Activated naive CD8-positive, alpha-beta T cell treated with anti-CD3 and anti-CD28 coated beads for 36 hours (primary cell): Measurements from ENCODE around the gene CTRB1. TPM values are rescaled to one million over a fixed set of nuclear protein-coding genes. Genes with fewer than 3 reads are reported as not detected.
"Not testable (repeated sequence)": the region's sequence is repeated elsewhere in the genome, so short reads cannot be mapped to it uniquely, and the experiment has no call there.

ENCODE experiments used
- DNase-seq: peaks from one replicate; pipeline ENCODE4 v3.0.0; 2021
- H3K27ac Mint-ChIP-seq: one replicate; pipeline ENCODE4 v1.8.0; 2022; ENCODE audit warnings: mild to moderate bottlenecking, moderate library complexity, mixed read lengths
- H3K27me3 Mint-ChIP-seq: one replicate; pipeline ENCODE4 v1.8.0; 2022; ENCODE audit warnings: mild to moderate bottlenecking, mixed read lengths
- H3K36me3 Mint-ChIP-seq: one replicate; pipeline ENCODE4 v1.8.0; 2021; ENCODE audit warnings: mild to moderate bottlenecking, mixed read lengths
- H3K4me1 Mint-ChIP-seq: one replicate; pipeline ENCODE4 v1.8.0; 2021; ENCODE audit warnings: mixed read lengths
- H3K4me3 Mint-ChIP-seq: one replicate; pipeline ENCODE4 v1.8.0; 2022; ENCODE audit warnings: mild to moderate bottlenecking, moderate library complexity, mixed read lengths
- H3K9me3 Mint-ChIP-seq: one replicate; pipeline ENCODE4 v1.8.0; 2022; ENCODE audit warnings: mixed read lengths
- total RNA-seq, 2 experiments: library from RNA; stranded (reverse); gene quantifications; one replicate each; pipeline ENCODE4 v1.2.3, GENCODE V29; 2021

The CTRB1 gene
- total RNA-seq, 2 experiments from 2014 or later = not detected

GRCh38 chr16:75209944-75210343, 8.8 kb upstream of the CTRB1 start:
- DNase-seq = no peak
- no peaks in the 10 kb centered on the region for H3K36me3 Mint-ChIP-seq
- no peak overlapping the region for H3K27ac Mint-ChIP-seq
- no peak overlapping the region for H3K4me3 Mint-ChIP-seq
- H3K27me3 Mint-ChIP-seq = no peaks in the 10 kb centered on the region
- no peaks in the 10 kb centered on the region for H3K4me1 Mint-ChIP-seq
- no peaks in the 10 kb centered on the region for H3K9me3 Mint-ChIP-seq

- not testable (repeated sequence) for H3K4me1 Mint-ChIP-seq, H3K36me3 Mint-ChIP-seq, H3K4me3 Mint-ChIP-seq, H3K9me3 Mint-ChIP-seq, H3K27ac Mint-ChIP-seq, H3K27me3 Mint-ChIP-seq, DNase-seq
Measured at GRCh38 chr16:75211286-75211685, 7.5 kb upstream of the CTRB1 start.

GRCh38 chr16:75216127-75216526, 2.7 kb upstream of the CTRB1 start:
- no peak for DNase-seq
- Mint-ChIP-seq H3K9me3 (peaks cover 1% of the 10 kb centered on the region), H3K4me1 (peaks cover 22% of the 10 kb centered on the region), H3K36me3 (no peaks in the 10 kb centered on the region), H3K4me3 (no peak overlapping the region), H3K27ac (no peak overlapping the region), H3K27me3 (no peaks in the 10 kb centered on the region)

GRCh38 chr16:75216576-75216975, 2.2 kb upstream of the CTRB1 start:
- Mint-ChIP-seq H3K4me3 (no peak overlapping the region), H3K36me3 (no peaks in the 10 kb centered on the region), H3K4me1 (peaks cover 22% of the 10 kb centered on the region), H3K9me3 (peaks cover 1% of the 10 kb centered on the region), H3K27me3 (no peaks in the 10 kb centered on the region), H3K27ac (no peak overlapping the region)
- DNase-seq = no peak

- H3K36me3 Mint-ChIP-seq = no peaks in the 10 kb centered on the region
- H3K4me1 Mint-ChIP-seq = peaks cover 22% of the 10 kb centered on the region
- H3K27me3 Mint-ChIP-seq = no peaks in the 10 kb centered on the region
- no peak overlapping the region for H3K4me3 Mint-ChIP-seq
- no peak for DNase-seq
- peaks cover 1% of the 10 kb centered on the region for H3K9me3 Mint-ChIP-seq
- peak overlapping the region; percentile 12 for H3K27ac Mint-ChIP-seq
Measured at GRCh38 chr16:75217389-75217851, 1.4 kb upstream of the CTRB1 start.

- peaks cover 22% of the 10 kb centered on the region for H3K4me1 Mint-ChIP-seq
- H3K4me3 Mint-ChIP-seq = peak overlapping the region; percentile 32
- peaks cover 1% of the 10 kb centered on the region for H3K9me3 Mint-ChIP-seq
- H3K27me3 Mint-ChIP-seq = no peaks in the 10 kb centered on the region
- peak overlapping the region; percentile 80 for H3K27ac Mint-ChIP-seq
- H3K36me3 Mint-ChIP-seq = no peaks in the 10 kb centered on the region
- no peak for DNase-seq
Measured at GRCh38 chr16:75219088-75219487, 300 bp downstream of the CTRB1 start.

- H3K9me3 Mint-ChIP-seq = peaks cover 1% of the 10 kb centered on the region
- H3K36me3 Mint-ChIP-seq = no peaks in the 10 kb centered on the region
Measured at GRCh38 chr16:75219838-75220237, 1.1 kb downstream of the CTRB1 start.

GRCh38 chr16:75222271-75222783, 3.5 kb downstream of the CTRB1 start:
- Mint-ChIP-seq H3K9me3 (peaks cover 1% of the 10 kb centered on the region), H3K36me3 (no peaks in the 10 kb centered on the region), H3K27ac (no peak overlapping the region), H3K27me3 (no peaks in the 10 kb centered on the region), H3K4me3 (no peak overlapping the region), H3K4me1 (peaks cover 22% of the 10 kb centered on the region)
- DNase-seq = no peak

More at GRCh38 chr16:75219838-75220237, 1.1 kb downstream of the CTRB1 start:
- Mint-ChIP-seq H3K4me3 (peak overlapping the region; percentile 51), H3K27ac (peak overlapping the region; percentile 80), H3K4me1 (peaks cover 22% of the 10 kb centered on the region), H3K27me3 (no peaks in the 10 kb centered on the region)
- peak; percentile 31 for DNase-seq

- H3K4me3 Mint-ChIP-seq, H3K27ac Mint-ChIP-seq, H3K27me3 Mint-ChIP-seq, H3K36me3 Mint-ChIP-seq, DNase-seq, H3K9me3 Mint-ChIP-seq: not testable (repeated sequence)
- peaks cover 18% of the 10 kb centered on the region for H3K4me1 Mint-ChIP-seq
Measured at GRCh38 chr16:75223129-75223528, 4.3 kb downstream of the CTRB1 start.

GRCh38 chr16:75224306-75225082, 5.7 kb downstream of the CTRB1 start:
- H3K27me3 Mint-ChIP-seq = no peaks in the 10 kb centered on the region
- no peak for DNase-seq
- no peaks in the 10 kb centered on the region for H3K36me3 Mint-ChIP-seq
- H3K4me1 Mint-ChIP-seq = peaks cover 11% of the 10 kb centered on the region
- H3K9me3 Mint-ChIP-seq = peaks cover 1% of the 10 kb centered on the region
- no peak overlapping the region for H3K4me3 Mint-ChIP-seq
- H3K27ac Mint-ChIP-seq = no peak overlapping the region

GRCh38 chr16:75225092-75225491, 6.3 kb downstream of the CTRB1 start:
- no peaks in the 10 kb centered on the region for H3K27me3 Mint-ChIP-seq
- DNase-seq = no peak
- peaks cover 1% of the 10 kb centered on the region for H3K9me3 Mint-ChIP-seq
- peaks cover 5% of the 10 kb centered on the region for H3K4me1 Mint-ChIP-seq
- H3K27ac Mint-ChIP-seq = no peak overlapping the region
- H3K36me3 Mint-ChIP-seq = no peaks in the 10 kb centered on the region
- no peak overlapping the region for H3K4me3 Mint-ChIP-seq

GRCh38 chr16:75225678-75226515, 7.1 kb downstream of the CTRB1 start:
- Mint-ChIP-seq H3K36me3 (no peaks in the 10 kb centered on the region), H3K27me3 (no peaks in the 10 kb centered on the region), H3K9me3 (no peaks in the 10 kb centered on the region), H3K4me1 (peaks cover under 1% of the 10 kb centered on the region), H3K27ac (no peak overlapping the region), H3K4me3 (no peak overlapping the region)
- no peak for DNase-seq

GRCh38 chr16:75226550-75227360, 8.0 kb downstream of the CTRB1 start:
- Mint-ChIP-seq H3K36me3 (no peaks in the 10 kb centered on the region), H3K27me3 (no peaks in the 10 kb centered on the region), H3K4me1 (no peaks in the 10 kb centered on the region), H3K27ac (no peak overlapping the region), H3K9me3 (no peaks in the 10 kb centered on the region), H3K4me3 (no peak overlapping the region)
- no peak for DNase-seq

- Mint-ChIP-seq H3K27me3 (no peaks in the 10 kb centered on the region), H3K4me3 (no peak overlapping the region), H3K27ac (no peak overlapping the region), H3K9me3 (no peaks in the 10 kb centered on the region), H3K4me1 (no peaks in the 10 kb centered on the region), H3K36me3 (no peaks in the 10 kb centered on the region)
- DNase-seq = no peak
Measured at GRCh38 chr16:75227361-75228142, 8.8 kb downstream of the CTRB1 start.
